ENCODE results near the gene GZMA. TPM values are rescaled to one million over a fixed set of nuclear protein-coding genes. Genes with fewer than 3 reads are reported as not detected.

GZMA gene
- total and polyA plus RNA-seq, 2 donors (not counting 3 experiments of a cell fraction or from before 2014, with no cell fraction given) = not detected

GRCh38 chr5:55146543-55147151 is 44.2 kb downstream of the GZMA start:
- H3K9ac ChIP-seq (replicated peaks; ENCODE audit: extremely low read depth, insufficient read depth, low read length) = no peak overlapping the region
- ChIA-PET POLR2A (interaction anchor here (1.0 kb wide), 1 partner anchor 164 kb away, joined by 3 read pairs; no protein-coding TSS in a partner anchor), CTCF (interaction anchor here (0.6 to 5.3 kb wide), 25 partner anchors 13 to 903 kb away, joined by 3 to 111 read pairs (median 4); partner anchors contain the start of genes ESM1, GPX8 and SNX18)
- no peak overlapping the region for H3K27ac ChIP-seq (ENCODE audit: insufficient read depth, low read depth, low read length)
- no peaks in the 10 kb centered on the region for H4K20me1 ChIP-seq (replicated peaks; ENCODE audit: control insufficient read depth, extremely low read depth, insufficient read depth, low read length)
- TF ChIP-seq FOS (IDR thresholded peaks at IDR 0.05; ENCODE audit: borderline replicate concordance, insufficient read depth, low read length) = no peak
- peak; percentile 90 to 94 for TF ChIP-seq CTCF (IDR thresholded peaks at IDR 0.05; ENCODE audit: extremely low read depth in 1 of 2, insufficient read depth in 1 of 2, low read depth in 1 of 2, low read length in 2 of 2)
- H3K79me2 ChIP-seq (ENCODE audit: control insufficient read depth, insufficient read depth, low read length) = no peaks in the 10 kb centered on the region
- no peak overlapping the region for H2AFZ ChIP-seq (ENCODE audit: low read depth, low read length)
- H3K9me3 ChIP-seq (replicated peaks; ENCODE audit: control insufficient read depth, insufficient read depth, low read length) = no peaks in the 10 kb centered on the region
- DNase-seq (ENCODE audit: low read depth, low spot score) (peak; percentile 92), FAIRE-seq (peak; percentile 98)
- H3K27me3 ChIP-seq (ENCODE audit: control insufficient read depth in 2 of 2, insufficient read depth in 2 of 2, low read length in 2 of 2) = no peaks in the 10 kb centered on the region
- H3K4me1 ChIP-seq (ENCODE audit: control insufficient read depth, extremely low read depth, insufficient read depth, low read length) = peaks cover 5% of the 10 kb centered on the region
- BruUV-seq (replicated peaks) = no TSS peak
- H3K4me2 ChIP-seq (ENCODE audit: insufficient read depth, low read length) = peak overlapping the region; percentile 51
- H3K9me1 ChIP-seq (replicated peaks; ENCODE audit: control insufficient read depth, extremely low read depth, insufficient read depth, low read length) = no peaks in the 10 kb centered on the region
- intact Hi-C loops (cut with micrococcal nuclease) = loop anchor here (1.0 to 2.0 kb wide), 4 partner anchors 161 to 630 kb away; partner anchors contain the start of genes ESM1 and SNX18
- dilution Hi-C loops (cut with MboI; ENCODE audit: extremely low pct_ligation_motif_present, low sequenced_read_pairs) = loop anchor here (25.0 kb wide), 1 partner anchor 159 kb away; the partner anchor contains the start of gene ESM1
- H3K4me3 ChIP-seq (replicated peaks in 1 of 3; ENCODE audit: insufficient read depth in 1 of 3, low read depth in 1 of 3, low read length in 3 of 3) = no peak overlapping the region
- H3K36me3 ChIP-seq (ENCODE audit: control insufficient read depth in 2 of 2, extremely low read depth in 1 of 2, insufficient read depth in 2 of 2, low read length in 2 of 2) = no peaks in the 10 kb centered on the region

- H3K4me2 ChIP-seq (ENCODE audit: insufficient read depth, low read length) = no peak overlapping the region
- no peaks in the 10 kb centered on the region for H3K79me2 ChIP-seq (ENCODE audit: control insufficient read depth, insufficient read depth, low read length)
- H3K4me3 ChIP-seq (replicated peaks in 1 of 3; ENCODE audit: insufficient read depth in 1 of 3, low read depth in 1 of 3, low read length in 3 of 3) = no peak overlapping the region
- no peak overlapping the region for H2AFZ ChIP-seq (ENCODE audit: low read depth, low read length)
- POLR2A ChIA-PET = no interaction called here
- peaks cover 27% of the 10 kb centered on the region for H3K4me1 ChIP-seq (ENCODE audit: control insufficient read depth, extremely low read depth, insufficient read depth, low read length)
- H3K9me3 ChIP-seq (replicated peaks; ENCODE audit: control insufficient read depth, insufficient read depth, low read length) = no peaks in the 10 kb centered on the region
- no TSS peak for BruUV-seq (replicated peaks)
- TF ChIP-seq MAX (IDR thresholded peaks at IDR 0.05; ENCODE audit: insufficient read depth, insufficient read length) = no peak
- TF ChIP-seq CTCF (IDR thresholded peaks at IDR 0.05; ENCODE audit: extremely low read depth in 1 of 2, insufficient read depth in 1 of 2, low read depth in 1 of 2, low read length in 2 of 2) = no peak
- no peak for TF ChIP-seq EZH2 (IDR thresholded peaks at IDR 0.05; ENCODE audit: borderline replicate concordance, low read depth, low read length, severe bottlenecking)
- no peak for TF ChIP-seq FOS (IDR thresholded peaks at IDR 0.05; ENCODE audit: borderline replicate concordance, insufficient read depth, low read length)
- TF ChIP-seq POLR2A (IDR thresholded peaks at IDR 0.05; ENCODE audit: low read depth, low read length) = no peak
- TF ChIP-seq MYC (IDR thresholded peaks at IDR 0.05; ENCODE audit: low read depth, low read length) = no peak
- TF ChIP-seq GATA2 (IDR thresholded peaks at IDR 0.05; ENCODE audit: insufficient read depth, insufficient read length, low read depth, low read length) = no peak
- FAIRE-seq (no peak), DNase-seq (ENCODE audit: low read depth, low spot score) (no peak)
- intact Hi-C loops (cut with micrococcal nuclease) (no loop called here), dilution Hi-C loops (cut with MboI; ENCODE audit: extremely low pct_ligation_motif_present, low sequenced_read_pairs) (loop anchor here (25.0 kb wide), 1 partner anchor 162 kb away; the partner anchor contains the start of gene ESM1)
- H4K20me1 ChIP-seq (replicated peaks; ENCODE audit: control insufficient read depth, extremely low read depth, insufficient read depth, low read length) = no peaks in the 10 kb centered on the region
- no peaks in the 10 kb centered on the region for H3K27me3 ChIP-seq (ENCODE audit: control insufficient read depth in 2 of 2, insufficient read depth in 2 of 2, low read length in 2 of 2)
- CTCF ChIA-PET = interaction anchor here (2.8 to 4.9 kb wide), 3 partner anchors 11 to 243 kb away, joined by 19 to 37 read pairs (median 21); partner anchors contain the start of gene GPX8
- H3K9ac ChIP-seq (replicated peaks; ENCODE audit: extremely low read depth, insufficient read depth, low read length) = no peak overlapping the region
- no peaks in the 10 kb centered on the region for H3K9me1 ChIP-seq (replicated peaks; ENCODE audit: control insufficient read depth, extremely low read depth, insufficient read depth, low read length)
- no peak overlapping the region for H3K27ac ChIP-seq (ENCODE audit: insufficient read depth, low read depth, low read length)
- H3K36me3 ChIP-seq (ENCODE audit: control insufficient read depth in 2 of 2, extremely low read depth in 1 of 2, insufficient read depth in 2 of 2, low read length in 2 of 2) = no peaks in the 10 kb centered on the region
These were observed 46.9 kb downstream of the GZMA start for GRCh38 chr5:55149308-55149795.
